Measurements from ENCODE around the gene STK24.

STK24 gene

GRCh38 chr13:98564204-98564603, 12.7 kb downstream of the STK24 start:
- Histone ChIP-seq H3K27ac (ENCODE audit: low read depth, low read length) (no peak overlapping the region), H3K4me3 (ENCODE audit: low read length) (no peak overlapping the region), H3K79me2 (ENCODE audit: control insufficient read depth, low read length) (peaks cover 100% of the 10 kb centered on the region), H3K4me2 (ENCODE audit: low read length) (peak overlapping the region; percentile 10), H3F3A (ENCODE audit: control insufficient read depth, insufficient read depth) (no peaks in the 10 kb centered on the region), H4K20me1 (ENCODE audit: control insufficient read depth, insufficient read depth, low read depth, low read length) (peaks cover 53% of the 10 kb centered on the region), H3K4me1 (ENCODE audit: control insufficient read depth, low read length) (peaks cover 62% of the 10 kb centered on the region), H3K27me3 (ENCODE audit: control insufficient read depth, low read length) (no peaks in the 10 kb centered on the region), H3K9me2 (replicated peaks; ENCODE audit: control insufficient read depth, low read length) (no peaks in the 10 kb centered on the region), H3K9me3 (ENCODE audit: control insufficient read depth, insufficient read depth, low read length) (no peaks in the 10 kb centered on the region), H3K36me3 (ENCODE audit: control insufficient read depth, low read length) (peaks cover 41% of the 10 kb centered on the region)
- no peak for TF ChIP-seq CTCF (IDR thresholded peaks at IDR 0.05; ENCODE audit: low read depth, low read length, poor library complexity, severe bottlenecking)
- TF ChIP-seq EZH2phosphoT487 (IDR thresholded peaks at IDR 0.05; ENCODE audit: borderline replicate concordance, low read length) = no peak

- H3K27me3 ChIP-seq (ENCODE audit: control insufficient read depth, low read length) = no peaks in the 10 kb centered on the region
- peaks cover 34% of the 10 kb centered on the region for H3K36me3 ChIP-seq (ENCODE audit: control insufficient read depth, low read length)
- H4K20me1 ChIP-seq (ENCODE audit: control insufficient read depth, insufficient read depth, low read depth, low read length) = peaks cover 59% of the 10 kb centered on the region
- peaks cover 54% of the 10 kb centered on the region for H3K4me1 ChIP-seq (ENCODE audit: control insufficient read depth, low read length)
- no peak overlapping the region for H3K27ac ChIP-seq (ENCODE audit: low read depth, low read length)
- TF ChIP-seq EZH2phosphoT487 (IDR thresholded peaks at IDR 0.05; ENCODE audit: borderline replicate concordance, low read length) (no peak), CTCF (IDR thresholded peaks at IDR 0.05; ENCODE audit: low read depth, low read length, poor library complexity, severe bottlenecking) (no peak)
- H3K4me2 ChIP-seq (ENCODE audit: low read length) = peak overlapping the region; percentile 42
- H3K79me2 ChIP-seq (ENCODE audit: control insufficient read depth, low read length) = peaks cover 100% of the 10 kb centered on the region
- H3F3A ChIP-seq (ENCODE audit: control insufficient read depth, insufficient read depth) = no peaks in the 10 kb centered on the region
- no peak overlapping the region for H3K4me3 ChIP-seq (ENCODE audit: low read length)
- no peaks in the 10 kb centered on the region for H3K9me2 ChIP-seq (replicated peaks; ENCODE audit: control insufficient read depth, low read length)
- H3K9me3 ChIP-seq (ENCODE audit: control insufficient read depth, insufficient read depth, low read length) = no peaks in the 10 kb centered on the region
These were observed 13.8 kb downstream of the STK24 start for GRCh38 chr13:98563071-98563470.

GRCh38 chr13:98559169-98559568, 17.7 kb downstream of the STK24 start:
- peaks cover 50% of the 10 kb centered on the region for H4K20me1 ChIP-seq (ENCODE audit: control insufficient read depth, insufficient read depth, low read depth, low read length)
- no peaks in the 10 kb centered on the region for H3K9me2 ChIP-seq (replicated peaks; ENCODE audit: control insufficient read depth, low read length)
- H3K4me1 ChIP-seq (ENCODE audit: control insufficient read depth, low read length) = peaks cover 46% of the 10 kb centered on the region
- no peak overlapping the region for H3K27ac ChIP-seq (ENCODE audit: low read depth, low read length)
- peaks cover 99% of the 10 kb centered on the region for H3K79me2 ChIP-seq (ENCODE audit: control insufficient read depth, low read length)
- H3K9me3 ChIP-seq (ENCODE audit: control insufficient read depth, insufficient read depth, low read length) = no peaks in the 10 kb centered on the region
- TF ChIP-seq EZH2phosphoT487 (IDR thresholded peaks at IDR 0.05; ENCODE audit: borderline replicate concordance, low read length) (no peak), CTCF (IDR thresholded peaks at IDR 0.05; ENCODE audit: low read depth, low read length, poor library complexity, severe bottlenecking) (no peak)
- peaks cover 15% of the 10 kb centered on the region for H3K36me3 ChIP-seq (ENCODE audit: control insufficient read depth, low read length)
- H3F3A ChIP-seq (ENCODE audit: control insufficient read depth, insufficient read depth) = no peaks in the 10 kb centered on the region
- H3K27me3 ChIP-seq (ENCODE audit: control insufficient read depth, low read length) = no peaks in the 10 kb centered on the region
- H3K4me3 ChIP-seq (ENCODE audit: low read length) = no peak overlapping the region
- no peak overlapping the region for H3K4me2 ChIP-seq (ENCODE audit: low read length)
